Heart right ventricle (tissue), 16 donors: ENCODE results near the gene CHAC1. TPM values are rescaled to one million over a fixed set of nuclear protein-coding genes. Genes with fewer than 3 reads are reported as not detected.
A peak's percentile ranks its signal among the peaks of the same experiment; 100 is the strongest.
"Not testable (repeated sequence)": the region's sequence is repeated elsewhere in the genome, so short reads cannot be mapped to it uniquely, and the experiment has no call there.

Experiments
- ATAC-seq, 8 donors: fragments of 200-7000 bp; cut with Tn5 transposase; one replicate each; pipeline ENCODE4 v1.9.1; 2020; ENCODE audit warnings: mild to moderate bottlenecking in 8 of 8, moderate library complexity in 8 of 8, moderate number of reproducible peaks in 1 of 8
- DNase-seq, 2 donors: peaks; one replicate each; pipeline ENCODE4 v3.0.0-alpha.2; 2020
- H3K27ac ChIP-seq, 10 donors: fragments of 200-600 bp; sonication (generic) in 2 of 10; one replicate each; pipeline versions ENCODE4 v1.5.0 to v1.8.0; 2020 to 2022; ENCODE audit warnings: mild to moderate bottlenecking in 3 of 10
- H3K27me3 ChIP-seq, 7 donors: fragments of 200-600 bp; one replicate each; pipeline ENCODE4 v1.8.0; 2021 to 2022; ENCODE audit warnings: mild to moderate bottlenecking in 2 of 7
- H3K36me3 ChIP-seq, 9 donors: fragments of 200-600 bp; sonication (generic) in 1 of 9; one replicate each; pipeline versions ENCODE4 v1.5.0 to v1.8.0; 2020 to 2022; ENCODE audit warnings: mild to moderate bottlenecking in 2 of 9
- H3K4me1 ChIP-seq, 9 donors: fragments of 200-600 bp; sonication (generic) in 1 of 9; one replicate each; pipeline versions ENCODE4 v1.5.0 to v1.8.0; 2020 to 2022; ENCODE audit warnings: mild to moderate bottlenecking in 4 of 9
- H3K4me3 ChIP-seq, 10 donors: fragments of 200-600 bp; sonication (generic) in 2 of 10; one replicate each; pipeline versions ENCODE4 v1.5.0 to v1.8.0; 2020 to 2022; ENCODE audit warnings: mild to moderate bottlenecking in 7 of 10, moderate library complexity in 2 of 10
- H3K9me3 ChIP-seq, 11 donors: fragments of 200-600 bp in 10 of 11; sonication (generic) in 2 of 11; one replicate each; pipeline versions ENCODE4 v1.5.0 to v1.8.0; 2013 to 2022; ENCODE audit warnings: mild to moderate bottlenecking in 2 of 11, control low read depth in 1 of 11, moderate library complexity in 1 of 11
- whole genome bisulfite sequencing, 2 donors: extraction: QIAGEN DNeasy Blood & Tissue Kit; methylation state at CpG; one replicate each; pipeline ENCODE4 v1.1.7; 2013; ENCODE audit warnings: inconsistent platforms in 1 of 2; 5-methylcytosine and 5-hydroxymethylcytosine counted together
- intact Hi-C, 10 donors: fragments of 100-400 bp; cut with DNase I; formaldehyde crosslinking; loops; one replicate each; pipeline versions ENCODE4 v1.11.1 to v1.14.2; 2022
- polyA plus RNA-seq, 2 donors: library from polyadenylated mRNA; stranded (reverse); fragments of 200-250 nt; gene quantifications; one replicate each; pipeline ENCODE4 v1.2.3, GENCODE V29; 2013
- total RNA-seq, 10 donors: library from RNA; stranded (reverse); fragmentation: NEBNext Ultra II Directional in 3 of 10; extraction: Animal tissue kit (Norgen Biotek cat#: 25700) in 3 of 10; gene quantifications; one replicate each; pipeline versions ENCODE4 v1.2.1 to v1.2.4, GENCODE V29; 2021 to 2023
- TF ChIP-seq, protein P1 (sequence below), 9 donors: fragments of 200-600 bp; sonication (generic) in 2 of 9; IDR thresholded peaks; one replicate each; pipeline versions ENCODE4 v1.5.0 to v1.8.0; 2021 to 2022; ENCODE audit warnings: antibody characterized with exemption in 9 of 9, mild to moderate bottlenecking in 5 of 9, moderate library complexity in 1 of 9
- donor health status: Arrhythmogenic right ventricular cardiomyopathy.
- donor health status: ischemic (EF 13 %, LVEDD 7.1; RV severe dilation, severe dysfunction).
- donor health status: healthy with polysubstance abuse.
- donor health status: DM: no; HTN: yes; CAD: no.
- donor health status: DM: no; HTN: no; CAD: no.
- donor health status: ischemic (EF 25% LVEDD 6.9; RV normal size, moderate dysfunction).
- donor health status: ischemic (EF 25% LVEDD 5.7; RV mildly dilated, moderate dysfunction).
- donor health status: healthy.
- donor health status: DM: yes; HTN: yes; CAD: no.
- donor health status: Ischemic cardiomyopathy.
- donor health status: ischemic (EF 35%, LVEDD 5.7; RV mildly dilated, moderate dysfunction).
- donor health status: nonischemic (EF 11% LVEDD 7.7; RV severe dilation, severe dysfunction).
- donor health status: DM: yes; HTN: yes; CAD: no.
- donor health status: PGD.
- donor health status: ischemic (EF 29% LVEDD 5.4; RV normal size, mild dysfunction).
- donor health status: nonischemic (EF 23%, LVEDD 6.1; RV moderate dilation, normal function).

Gene CHAC1
- total and polyA plus RNA-seq, 12 donors: 0.31 to 7.6 (median 1.7) TPM

DNA sequence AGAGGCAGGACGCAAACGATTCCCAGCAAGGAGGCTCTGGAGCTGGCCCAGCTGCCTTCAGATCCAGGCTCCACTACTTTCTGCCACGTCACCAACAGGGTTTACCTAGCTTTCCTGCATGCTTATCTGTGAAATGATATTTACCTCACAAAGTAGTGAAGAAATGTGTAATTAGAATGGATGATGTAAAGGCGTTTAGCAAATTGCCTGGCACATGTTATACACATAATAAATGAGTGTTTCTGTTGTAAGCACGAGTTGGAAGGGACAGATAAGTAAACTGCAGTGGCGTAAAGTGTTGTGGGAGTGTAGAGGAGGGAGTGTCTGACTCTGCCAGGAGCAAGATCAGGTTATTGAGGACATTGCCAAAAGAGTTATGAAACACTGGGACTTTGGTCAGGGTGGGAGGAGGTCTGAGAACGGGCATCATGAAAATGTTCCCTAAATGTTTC lies 3.5 kb upstream of the CHAC1 start:
- TF ChIP-seq, protein P1, sequence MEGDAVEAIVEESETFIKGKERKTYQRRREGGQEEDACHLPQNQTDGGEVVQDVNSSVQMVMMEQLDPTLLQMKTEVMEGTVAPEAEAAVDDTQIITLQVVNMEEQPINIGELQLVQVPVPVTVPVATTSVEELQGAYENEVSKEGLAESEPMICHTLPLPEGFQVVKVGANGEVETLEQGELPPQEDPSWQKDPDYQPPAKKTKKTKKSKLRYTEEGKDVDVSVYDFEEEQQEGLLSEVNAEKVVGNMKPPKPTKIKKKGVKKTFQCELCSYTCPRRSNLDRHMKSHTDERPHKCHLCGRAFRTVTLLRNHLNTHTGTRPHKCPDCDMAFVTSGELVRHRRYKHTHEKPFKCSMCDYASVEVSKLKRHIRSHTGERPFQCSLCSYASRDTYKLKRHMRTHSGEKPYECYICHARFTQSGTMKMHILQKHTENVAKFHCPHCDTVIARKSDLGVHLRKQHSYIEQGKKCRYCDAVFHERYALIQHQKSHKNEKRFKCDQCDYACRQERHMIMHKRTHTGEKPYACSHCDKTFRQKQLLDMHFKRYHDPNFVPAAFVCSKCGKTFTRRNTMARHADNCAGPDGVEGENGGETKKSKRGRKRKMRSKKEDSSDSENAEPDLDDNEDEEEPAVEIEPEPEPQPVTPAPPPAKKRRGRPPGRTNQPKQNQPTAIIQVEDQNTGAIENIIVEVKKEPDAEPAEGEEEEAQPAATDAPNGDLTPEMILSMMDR (IDR thresholded peaks at IDR 0.05): no peak
- Histone ChIP-seq H3K9me3 (no peaks in the 10 kb centered on the region), H3K36me3 (no peaks in the 10 kb centered on the region), H3K4me1 (peaks cover 0 to 33% (median 14%) of the 10 kb centered on the region in 9 donors), H3K27me3 (no peaks in the 10 kb centered on the region), H3K4me3 (no peak overlapping the region), H3K27ac (no peak overlapping the region)
- WGBS, 2 donors: 65 to 72% methylated on average over 7 of the region's 7 CpGs
- DNase-seq (no peak), ATAC-seq (no peak)
- intact Hi-C loops: loop anchor here in 2 of 10 donors (5.0 to 10.0 kb wide), 2 partner anchors 63 to 65 kb away; no protein-coding TSS in a partner anchor

DNA sequence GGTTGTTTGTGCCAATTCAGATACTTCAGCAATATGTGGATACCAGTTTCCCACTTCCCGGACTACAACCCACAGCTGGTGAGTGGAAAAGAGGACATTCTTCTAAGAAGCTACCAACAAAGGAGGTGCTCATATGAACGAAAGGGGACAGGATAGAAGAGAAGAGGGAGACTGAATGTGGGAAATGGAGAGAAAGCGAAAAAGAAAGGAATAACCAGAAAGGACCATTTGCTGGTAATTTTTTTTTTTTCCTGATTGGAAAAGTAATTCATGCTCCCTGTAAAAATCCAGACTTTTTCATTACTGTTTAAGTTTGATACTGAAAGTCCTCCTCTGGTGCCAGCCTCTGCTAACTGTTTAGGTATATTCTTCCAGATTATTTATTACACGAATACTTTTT lies 1.5 kb upstream of the CHAC1 start:
- ATAC-seq: no peak
- Histone ChIP-seq H3K9me3 (no peaks in the 10 kb centered on the region), H3K36me3 (no peaks in the 10 kb centered on the region), H3K27ac (no peak overlapping the region), H3K27me3 (no peaks in the 10 kb centered on the region), H3K4me3 (no peak overlapping the region), H3K4me1 (peaks cover 4 to 50% (median 20%) of the 10 kb centered on the region in 9 donors)
- DNase-seq: no peak
- TF ChIP-seq, protein P1 (IDR thresholded peaks at IDR 0.05): no peak
- intact Hi-C loops: no loop called here
- WGBS, 2 donors: 93 to 94% methylated on average over 4 of the region's 4 CpGs

DNA sequence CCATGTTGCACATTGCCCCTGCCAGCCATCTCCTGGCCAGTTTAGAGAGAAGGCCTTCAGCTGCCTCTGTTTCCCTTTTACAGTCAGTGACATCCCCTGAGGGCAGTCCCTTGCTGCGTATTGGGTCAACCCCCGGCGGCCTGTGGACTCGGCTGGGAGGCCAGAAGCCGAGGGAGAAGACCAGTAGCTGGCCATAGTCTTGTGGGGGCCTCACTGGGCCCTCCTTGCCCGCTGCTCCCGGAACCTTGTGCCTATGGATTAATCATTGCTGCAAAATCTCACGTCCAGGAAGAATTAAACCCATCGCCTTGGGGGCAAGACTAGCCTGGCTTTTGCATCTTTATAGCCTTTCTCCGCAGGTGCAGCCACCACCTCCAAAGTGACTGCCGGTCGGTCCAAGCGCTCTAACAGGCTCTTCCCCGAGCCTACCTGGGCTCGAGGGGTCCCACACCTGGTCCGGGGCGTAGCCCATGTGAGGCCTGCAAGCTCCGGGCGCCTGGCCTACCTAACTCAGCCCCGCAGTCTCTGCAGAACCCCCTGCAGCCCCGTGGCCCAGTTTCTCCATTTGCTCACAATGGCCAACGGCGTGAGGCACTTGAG lies 870 bp upstream of the CHAC1 start:
- intact Hi-C loops: no loop called here
- peak in 1 of 8 donors; percentile 9 for ATAC-seq
- Histone ChIP-seq H3K4me3 (peak overlapping the region; percentile 54 to 90 (median 74)), H3K9me3 (no peaks in the 10 kb centered on the region), H3K27ac (peak overlapping the region in 9 of 10 donors; percentile 36 to 85 (median 65)), H3K36me3 (no peaks in the 10 kb centered on the region), H3K27me3 (no peaks in the 10 kb centered on the region), H3K4me1 (peaks cover 4 to 56% (median 20%) of the 10 kb centered on the region in 9 donors)
- DNase-seq: no peak
- 50 to 56% methylated on average over 23 of the region's 23 CpGs for WGBS, 2 donors
- TF ChIP-seq, protein P1 (IDR thresholded peaks at IDR 0.05): no peak

DNA sequence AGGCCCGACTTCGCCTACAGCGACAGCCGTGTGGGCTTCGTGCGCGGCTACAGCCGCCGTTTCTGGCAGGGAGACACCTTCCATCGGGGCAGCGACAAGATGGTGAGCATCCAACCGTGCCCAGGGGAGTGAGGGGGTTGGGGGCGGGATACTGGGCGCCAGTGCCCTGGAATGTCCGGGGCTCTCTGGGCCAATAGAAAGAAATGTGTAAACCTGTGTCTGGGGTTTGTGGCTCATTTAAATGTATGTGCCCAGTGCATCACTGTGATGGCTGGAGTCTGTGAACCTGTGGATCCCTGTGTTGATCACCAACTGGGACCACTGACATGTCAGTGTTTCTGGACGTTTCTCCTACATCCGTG lies 423 bp downstream of the CHAC1 start:
- whole genome bisulfite sequencing, 2 donors: 8 to 12% methylated on average over 17 of the region's 17 CpGs
- Histone ChIP-seq H3K27me3 (no peaks in the 10 kb centered on the region), H3K27ac (peak overlapping the region in 7 of 10 donors; percentile 33 to 85 (median 73)), H3K4me3 (peak overlapping the region; percentile 54 to 90 (median 74)), H3K36me3 (no peaks in the 10 kb centered on the region), H3K9me3 (no peaks in the 10 kb centered on the region), H3K4me1 (peaks cover 4 to 64% (median 22%) of the 10 kb centered on the region in 9 donors)
- TF ChIP-seq, protein P1 (IDR thresholded peaks at IDR 0.05): no peak
- intact Hi-C loops: no loop called here
- no peak for DNase-seq
- ATAC-seq: peak in 3 of 8 donors; percentile 1 to 5 (median 4)

DNA sequence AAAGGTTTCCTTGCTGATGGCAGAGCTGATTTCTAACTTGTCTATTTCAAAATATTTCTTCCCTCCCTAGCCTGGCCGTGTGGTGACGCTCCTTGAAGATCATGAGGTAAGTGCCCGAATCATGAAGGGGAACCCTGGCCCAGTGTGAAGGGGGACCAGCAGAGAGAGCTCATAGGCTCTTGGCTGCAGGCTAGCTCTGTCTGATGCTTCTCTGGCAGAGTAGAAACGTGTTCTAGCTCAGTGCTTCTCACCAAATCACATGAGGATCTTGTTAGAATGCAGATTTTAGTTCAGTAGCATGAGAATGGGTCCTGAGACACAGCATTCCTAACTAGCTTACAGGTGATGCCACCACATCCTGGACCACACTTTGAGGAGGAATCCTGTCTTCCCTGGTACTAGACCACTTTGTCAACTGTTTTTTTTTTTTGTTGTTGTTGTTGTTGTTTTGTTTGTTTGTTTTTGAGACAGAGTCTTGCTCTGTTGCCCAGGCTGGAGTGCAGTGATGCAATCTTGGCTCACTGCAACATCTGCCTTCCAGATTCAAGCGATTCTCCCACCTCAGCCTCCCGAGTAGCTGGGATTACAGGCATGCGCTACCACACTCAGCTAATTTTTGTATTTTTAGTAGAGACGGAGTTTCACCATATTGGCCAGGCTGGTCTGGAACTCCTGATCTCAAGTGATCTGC lies 1.0 kb downstream of the CHAC1 start:
- H3K27ac ChIP-seq, ATAC-seq, H3K27me3 ChIP-seq, H3K9me3 ChIP-seq, DNase-seq, H3K36me3 ChIP-seq, intact Hi-C loops: not testable (repeated sequence)
- 78 to 85% methylated on average over 8 of the region's 8 CpGs for WGBS, 2 donors
- H3K4me1 ChIP-seq: peaks cover 4 to 61% (median 22%) of the 10 kb centered on the region in 9 donors
- peak overlapping the region in 5 of 10 donors; percentile 54 to 90 (median 72) for H3K4me3 ChIP-seq
